Measurements from ENCODE around the gene BRAT1.

DNA sequence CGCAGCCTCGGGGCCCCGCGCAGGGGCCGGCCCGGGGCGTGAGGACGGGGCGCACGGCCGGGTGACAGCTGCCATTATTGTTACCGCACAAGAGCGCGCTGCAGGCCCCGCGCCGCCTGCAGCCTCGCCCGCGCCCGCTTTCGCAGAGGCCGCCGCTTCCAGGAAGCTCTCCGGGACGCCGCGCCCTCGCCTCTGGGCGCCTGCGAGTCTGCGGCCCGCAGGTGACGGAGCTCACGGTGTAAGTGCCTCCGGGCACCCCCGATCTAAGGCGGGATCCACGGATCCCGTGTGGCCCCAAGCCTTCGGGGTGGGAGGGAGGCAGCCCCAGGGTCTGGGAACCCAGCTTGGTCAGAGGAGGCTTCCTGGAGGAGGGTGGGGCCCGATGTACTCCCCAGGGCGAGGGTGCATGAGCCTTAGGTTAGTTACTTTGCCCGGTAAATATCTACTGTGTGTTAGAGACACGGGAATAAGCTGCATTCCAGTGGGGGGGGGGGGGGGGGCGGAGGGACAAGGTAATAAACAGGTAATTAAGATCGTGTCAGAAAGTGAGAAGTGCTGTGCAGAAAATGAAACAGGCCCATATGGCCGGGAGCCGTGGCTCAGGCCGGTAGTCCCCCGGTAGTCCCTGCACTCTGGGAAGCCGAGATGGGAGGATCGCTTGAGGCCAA lies 4.1 kb upstream of the BRAT1 start:
- TF ChIP-seq, protein P1, sequence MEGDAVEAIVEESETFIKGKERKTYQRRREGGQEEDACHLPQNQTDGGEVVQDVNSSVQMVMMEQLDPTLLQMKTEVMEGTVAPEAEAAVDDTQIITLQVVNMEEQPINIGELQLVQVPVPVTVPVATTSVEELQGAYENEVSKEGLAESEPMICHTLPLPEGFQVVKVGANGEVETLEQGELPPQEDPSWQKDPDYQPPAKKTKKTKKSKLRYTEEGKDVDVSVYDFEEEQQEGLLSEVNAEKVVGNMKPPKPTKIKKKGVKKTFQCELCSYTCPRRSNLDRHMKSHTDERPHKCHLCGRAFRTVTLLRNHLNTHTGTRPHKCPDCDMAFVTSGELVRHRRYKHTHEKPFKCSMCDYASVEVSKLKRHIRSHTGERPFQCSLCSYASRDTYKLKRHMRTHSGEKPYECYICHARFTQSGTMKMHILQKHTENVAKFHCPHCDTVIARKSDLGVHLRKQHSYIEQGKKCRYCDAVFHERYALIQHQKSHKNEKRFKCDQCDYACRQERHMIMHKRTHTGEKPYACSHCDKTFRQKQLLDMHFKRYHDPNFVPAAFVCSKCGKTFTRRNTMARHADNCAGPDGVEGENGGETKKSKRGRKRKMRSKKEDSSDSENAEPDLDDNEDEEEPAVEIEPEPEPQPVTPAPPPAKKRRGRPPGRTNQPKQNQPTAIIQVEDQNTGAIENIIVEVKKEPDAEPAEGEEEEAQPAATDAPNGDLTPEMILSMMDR (IDR thresholded peaks at IDR 0.05; ENCODE audit: low read length), result no peak
- no peak for TF ChIP-seq EZH2 (IDR thresholded peaks at IDR 0.05; ENCODE audit: borderline replicate concordance, low read length)
